AG20443 (cell line): ENCODE data around the gene CSTF2T.
"Not testable (repeated sequence)": the region's sequence is repeated elsewhere in the genome, so short reads cannot be mapped to it uniquely, and the experiment has no call there.

Experiments used
- DNase-seq: peaks from one replicate; pipeline ENCODE4 v3.0.0; 2012; ENCODE audit warnings: low spot score, mixed read lengths

Gene CSTF2T

DNA sequence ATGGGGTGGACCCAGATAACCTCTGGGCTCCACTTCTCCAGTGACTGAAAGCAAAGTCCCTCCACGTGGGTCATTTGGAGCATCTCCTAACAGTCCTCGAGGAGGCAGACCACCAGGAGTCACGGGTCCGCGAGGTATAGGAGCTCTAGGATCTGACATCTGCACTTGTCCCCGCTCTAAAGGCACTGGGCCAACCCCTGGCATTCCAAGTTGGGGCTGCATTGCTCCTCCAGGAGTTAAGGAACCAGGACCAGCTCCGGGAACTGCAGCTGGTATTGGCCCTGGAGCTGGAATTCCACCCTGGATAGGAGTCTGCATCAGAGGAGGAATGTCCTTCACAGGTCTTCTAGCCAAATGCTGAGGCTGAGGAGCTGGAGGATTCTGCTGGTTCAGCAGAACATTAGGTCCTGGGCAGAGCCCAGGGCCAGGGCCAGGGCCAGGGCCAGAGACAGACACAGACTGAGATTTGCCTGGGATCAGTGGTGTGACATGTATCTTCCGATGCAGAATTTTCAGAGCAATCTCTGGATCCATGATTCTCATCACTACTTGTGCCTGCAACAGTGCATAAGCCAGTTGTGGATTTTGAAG is 827 bp downstream of the CSTF2T start:
- no peak for DNase-seq

DNA sequence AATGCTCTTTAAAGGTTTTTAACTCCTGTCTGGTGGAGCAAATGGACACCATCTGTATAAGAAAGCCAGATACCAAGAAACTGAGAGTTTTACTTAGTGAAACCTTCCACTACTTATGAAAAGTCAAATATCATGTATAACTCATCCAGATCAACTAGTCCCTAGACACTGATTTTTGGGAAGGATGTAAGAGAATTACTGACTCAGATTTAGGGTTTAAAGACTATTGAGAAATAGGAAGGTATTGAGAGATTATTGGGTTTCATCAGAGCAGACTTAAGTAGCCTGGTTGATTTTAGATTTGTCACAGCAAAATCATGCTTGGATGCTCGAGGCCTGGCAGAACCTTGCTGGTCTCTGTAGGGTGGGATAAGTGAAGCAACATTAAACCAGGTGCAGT is 3.1 kb downstream of the CSTF2T start:
- DNase-seq = no peak

DNA sequence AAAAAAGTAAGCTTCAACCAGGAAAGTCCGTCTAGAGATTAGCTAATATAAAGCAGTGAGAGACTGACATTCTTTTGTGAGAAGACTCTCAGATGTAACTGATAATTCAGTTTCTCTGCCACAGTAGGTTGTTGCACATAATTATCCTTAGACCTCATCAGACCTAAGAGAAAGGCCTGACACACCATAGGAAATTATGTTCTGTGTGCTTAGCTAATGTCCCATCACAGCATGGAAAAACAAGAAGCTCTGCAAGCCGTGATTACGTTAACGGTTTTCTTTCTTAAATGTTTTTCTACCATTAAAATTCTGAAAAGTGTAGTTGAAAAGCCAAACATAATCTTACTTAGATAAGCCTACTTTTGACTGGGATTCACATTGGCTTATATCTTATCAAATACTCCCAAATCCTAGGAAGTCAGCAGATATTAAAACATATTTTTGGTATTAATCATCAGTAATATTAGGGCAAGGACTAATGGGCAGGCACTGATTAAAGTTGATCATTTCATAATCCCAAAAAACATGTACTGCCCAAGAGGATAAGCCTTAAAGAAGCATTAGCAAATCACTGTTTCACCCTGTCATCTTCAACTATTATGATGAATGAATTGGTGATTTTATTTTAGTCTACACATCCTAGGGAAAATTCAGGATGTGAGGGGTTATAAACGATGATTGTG is 5.2 kb downstream of the CSTF2T start:
- no peak for DNase-seq

DNA sequence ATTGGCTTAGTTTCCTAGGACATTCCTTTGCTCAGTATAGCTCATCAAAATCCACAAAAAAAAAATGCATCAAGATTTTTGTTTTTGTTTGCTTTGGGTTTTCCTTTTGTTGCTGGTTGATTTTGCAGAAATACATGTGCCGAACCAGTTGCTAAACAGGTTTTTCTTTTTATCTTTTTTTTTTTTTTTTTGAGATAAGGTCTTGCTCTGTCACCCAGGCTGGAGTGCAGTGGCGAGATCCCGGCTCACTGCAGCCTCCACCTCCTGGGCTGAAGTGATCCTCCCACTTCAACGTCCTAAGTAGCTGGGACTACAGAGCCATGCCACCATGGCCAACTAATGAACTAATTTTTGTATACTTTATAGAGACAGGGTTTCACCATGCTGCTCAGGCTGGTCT is 8.3 kb downstream of the CSTF2T start:
- DNase-seq = no peak

DNA sequence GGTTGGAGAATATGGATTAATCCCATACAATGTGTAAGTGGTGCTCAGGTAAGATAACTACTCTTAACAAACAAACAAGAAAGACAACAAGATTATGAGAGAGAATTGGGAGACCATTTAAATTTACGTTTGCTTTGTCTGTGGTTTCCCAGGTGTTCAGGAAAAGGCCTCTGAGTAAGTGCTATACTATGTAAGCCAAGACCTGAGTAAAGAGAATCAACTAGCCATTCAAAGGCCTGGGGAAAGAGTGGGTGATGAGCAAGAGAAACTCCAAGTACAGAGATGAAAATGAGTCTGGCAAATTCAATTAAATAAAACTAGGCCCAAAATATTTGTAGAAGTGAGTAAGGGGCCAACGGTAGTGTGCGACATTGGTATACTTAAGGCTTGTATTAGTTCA is 9.9 kb downstream of the CSTF2T start:
- no peak for DNase-seq

DNA sequence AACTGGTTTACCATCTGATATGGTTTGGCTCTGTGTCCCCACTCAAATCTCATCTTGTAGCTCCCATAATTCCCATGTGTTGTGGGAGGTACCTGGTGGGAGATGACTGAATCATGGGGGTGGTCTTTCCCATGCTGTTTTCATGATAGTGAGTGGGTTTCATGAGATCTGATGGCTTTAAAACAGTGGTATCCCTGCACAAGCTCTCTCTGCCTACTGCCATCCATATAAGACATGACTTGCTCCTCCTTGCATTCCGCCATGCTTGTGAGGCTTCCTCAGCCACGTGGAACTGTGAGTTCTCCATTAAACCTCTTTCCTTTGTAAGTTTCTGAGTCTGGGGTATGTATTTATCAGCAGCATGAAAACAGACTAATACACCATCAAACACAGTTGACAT is 10.6 kb downstream of the CSTF2T start:
- DNase-seq = not testable (repeated sequence)

DNA sequence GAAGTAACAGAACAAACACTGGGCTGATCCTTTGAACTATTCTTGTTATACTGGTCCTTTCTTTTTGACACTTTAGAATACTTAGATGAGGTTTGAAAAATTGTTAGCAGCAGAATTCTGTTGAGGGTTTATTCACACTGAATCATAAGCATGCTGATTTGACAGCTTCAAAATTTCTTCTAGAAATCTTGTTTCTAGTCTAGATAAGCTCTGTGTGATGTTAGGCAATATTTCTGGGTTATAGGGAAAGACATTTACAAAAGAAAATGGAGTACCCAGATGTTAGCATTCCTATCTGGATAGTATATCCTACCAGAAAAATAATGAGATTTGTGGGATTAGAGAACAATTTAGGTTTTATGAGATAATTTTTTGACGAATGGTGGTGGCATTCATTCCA is 12.1 kb downstream of the CSTF2T start:
- no peak for DNase-seq

DNA sequence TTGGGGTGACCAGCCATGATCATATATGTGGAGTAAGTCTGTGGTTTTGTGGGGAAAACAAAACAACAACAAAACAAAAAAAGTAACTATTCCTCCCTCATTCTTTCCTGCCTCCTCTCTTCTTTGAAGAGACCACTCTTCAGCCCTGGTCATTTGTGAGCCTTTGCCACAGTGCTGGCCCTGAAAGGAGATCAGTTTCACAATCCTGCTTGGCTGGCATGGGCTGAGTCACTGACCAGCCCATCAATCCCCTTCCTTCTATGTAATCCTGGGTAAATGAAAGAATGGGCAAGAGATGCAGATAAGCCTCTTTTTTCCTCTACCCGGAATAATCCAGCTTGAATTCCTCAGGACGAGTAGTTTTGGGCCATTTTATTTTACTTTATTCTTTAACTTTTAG is 13.6 kb downstream of the CSTF2T start:
- no peak for DNase-seq

DNA sequence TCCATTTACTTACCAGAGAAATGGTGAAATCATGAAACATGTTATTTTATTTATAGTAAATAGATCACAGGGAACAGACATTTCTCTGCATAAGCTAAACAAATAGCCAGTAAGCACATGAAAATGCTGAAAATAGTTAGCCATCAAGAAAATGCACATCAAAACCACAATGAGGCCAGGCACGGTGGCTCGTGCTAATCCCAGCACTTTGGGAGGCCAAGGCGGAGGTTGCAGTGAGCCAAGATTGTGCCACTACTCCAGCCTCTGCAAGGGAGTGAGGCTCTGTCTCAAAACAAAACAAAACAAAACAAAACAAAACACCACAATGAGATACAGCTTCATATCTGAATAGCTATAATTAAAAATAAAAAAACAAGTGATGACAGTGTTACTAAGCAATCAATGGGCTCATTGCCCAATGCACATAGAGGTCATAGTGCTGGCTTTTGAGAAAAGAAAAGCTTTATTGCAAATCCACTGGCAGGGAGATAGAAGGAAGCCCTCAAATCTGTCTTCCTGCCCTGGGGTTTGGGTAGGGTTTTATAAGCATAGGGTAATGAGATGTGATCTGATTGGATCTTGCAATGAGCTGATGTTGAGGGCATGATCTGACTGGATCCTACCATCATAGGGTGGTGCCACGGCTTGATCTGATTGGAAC is 16.2 kb downstream of the CSTF2T start:
- DNase-seq = peak; percentile 44

DNA sequence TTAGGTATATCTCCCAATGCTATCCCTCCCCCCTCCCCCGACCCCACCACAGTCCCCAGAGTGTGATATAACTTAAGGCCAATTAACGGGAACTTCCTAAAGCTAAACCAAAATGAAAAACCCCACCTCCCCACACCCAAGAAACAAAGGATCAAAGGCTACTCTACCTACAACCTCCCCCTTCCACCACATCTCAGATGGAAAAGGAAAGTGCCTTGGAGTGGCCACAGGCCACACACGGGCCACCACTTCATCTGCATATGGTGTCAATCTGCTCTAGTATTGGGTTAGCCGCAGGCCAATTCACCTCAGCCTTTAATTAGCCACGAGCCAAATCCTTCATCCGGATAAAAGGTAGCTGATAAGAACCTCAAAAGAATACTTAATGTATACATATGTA is 19.6 kb downstream of the CSTF2T start:
- no peak for DNase-seq

DNA sequence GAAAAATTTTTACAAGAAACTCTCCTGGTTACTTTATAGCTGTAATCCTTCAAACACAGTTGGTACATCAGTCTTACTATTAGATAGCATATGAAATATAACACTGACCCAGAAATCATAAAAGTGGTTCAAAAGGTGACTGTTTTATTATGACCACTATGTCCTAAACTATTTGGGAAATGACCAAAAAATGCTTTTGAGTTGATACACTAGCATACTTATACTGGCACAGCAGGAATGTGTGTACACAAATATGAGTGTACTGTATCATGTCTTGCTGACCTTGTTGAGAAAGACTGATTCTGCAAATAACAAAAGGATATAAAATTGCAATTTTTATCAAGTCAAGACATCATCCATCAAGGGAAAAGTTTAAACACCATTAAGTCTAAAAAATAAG is 24.3 kb downstream of the CSTF2T start:
- DNase-seq = no peak

DNA sequence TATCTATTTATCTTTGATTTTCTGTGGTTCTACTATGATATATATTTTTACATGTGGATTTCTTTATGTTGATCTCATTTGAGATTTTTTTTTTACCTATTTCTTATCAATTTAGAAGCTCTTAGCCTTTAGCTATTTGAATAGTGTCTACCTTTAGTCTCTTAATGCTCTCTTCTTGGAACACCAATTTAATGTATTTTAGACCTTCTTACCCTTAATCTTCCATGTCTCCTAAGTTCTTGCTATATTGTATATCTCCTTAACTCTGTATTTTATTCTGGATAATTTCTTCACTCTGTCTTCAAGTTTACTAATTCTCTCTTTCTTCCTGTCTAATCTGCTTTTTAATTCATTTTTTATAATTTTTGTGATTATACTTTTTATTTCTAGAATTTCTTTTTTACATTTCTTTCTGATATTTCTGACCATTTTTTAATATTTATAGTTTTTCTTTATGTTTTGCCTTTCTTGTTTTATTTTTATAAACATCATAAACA is 27.3 kb downstream of the CSTF2T start:
- no peak for DNase-seq

DNA sequence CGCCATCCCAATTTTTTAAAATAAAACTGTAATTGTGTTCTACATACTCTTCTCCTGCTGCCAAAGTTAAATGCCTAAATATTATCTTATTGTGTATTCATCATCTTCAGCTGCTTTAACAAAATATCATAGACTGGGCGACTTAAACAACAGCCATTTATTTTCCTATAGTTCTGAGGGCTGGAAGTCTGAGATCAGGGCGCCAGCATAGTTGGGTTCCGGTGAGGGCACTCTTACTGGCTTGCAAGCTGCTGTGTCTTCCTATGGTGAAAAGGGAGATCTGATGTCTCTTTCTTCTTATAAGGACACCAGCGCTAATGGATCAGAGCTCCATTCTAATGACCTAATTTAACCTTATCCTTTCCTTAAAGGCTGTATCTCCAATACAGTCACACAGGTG is 30.4 kb downstream of the CSTF2T start:
- DNase-seq = no peak

DNA sequence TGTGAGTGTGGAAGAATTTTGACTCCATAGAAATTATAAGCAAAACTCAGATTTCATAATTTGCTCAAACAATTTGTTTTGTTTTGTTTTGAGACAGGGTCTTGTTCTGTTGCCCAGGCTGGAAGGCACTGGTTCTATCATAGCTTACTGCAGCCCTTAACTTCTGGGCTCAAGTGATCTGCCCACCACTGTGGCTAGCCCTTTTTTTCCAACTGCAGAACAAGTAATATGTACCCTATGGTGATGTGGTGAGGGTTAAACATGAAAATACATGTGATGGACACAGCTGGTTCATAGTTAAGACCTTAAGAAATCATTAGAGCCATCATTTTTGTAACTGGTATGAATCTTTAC is 31.1 kb downstream of the CSTF2T start:
- DNase-seq = no peak

DNA sequence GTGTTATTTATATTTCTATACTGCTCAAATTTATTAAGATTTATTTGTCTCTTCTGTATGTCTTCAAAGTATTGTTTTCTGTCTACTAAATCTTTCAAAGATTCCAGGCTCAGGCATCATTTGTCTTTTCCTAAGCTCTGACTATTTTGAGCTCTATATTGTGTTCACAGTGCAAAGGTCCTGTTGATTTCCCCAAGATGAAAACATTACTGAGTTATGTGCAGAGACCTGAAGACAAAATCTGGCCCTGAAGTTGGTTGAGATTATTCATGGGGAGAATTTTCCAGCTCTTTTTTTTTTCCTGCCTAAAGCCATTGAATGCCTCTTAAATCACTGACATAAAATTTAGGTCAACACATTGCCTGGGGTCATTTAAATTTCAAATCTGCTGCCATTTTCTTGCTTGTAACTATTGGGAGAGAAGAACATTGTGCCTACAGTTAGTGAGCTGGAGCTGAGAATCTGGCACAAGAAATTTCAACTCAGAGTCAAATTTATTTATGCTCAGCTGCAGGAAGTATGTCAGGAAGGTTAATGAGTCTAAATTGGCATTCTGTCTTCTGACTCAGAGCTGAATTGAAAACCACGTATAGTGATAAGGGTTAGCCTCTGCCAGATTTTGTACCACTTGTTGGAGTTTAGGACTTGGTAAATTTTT is 31.6 kb downstream of the CSTF2T start:
- peak; percentile 19 for DNase-seq

DNA sequence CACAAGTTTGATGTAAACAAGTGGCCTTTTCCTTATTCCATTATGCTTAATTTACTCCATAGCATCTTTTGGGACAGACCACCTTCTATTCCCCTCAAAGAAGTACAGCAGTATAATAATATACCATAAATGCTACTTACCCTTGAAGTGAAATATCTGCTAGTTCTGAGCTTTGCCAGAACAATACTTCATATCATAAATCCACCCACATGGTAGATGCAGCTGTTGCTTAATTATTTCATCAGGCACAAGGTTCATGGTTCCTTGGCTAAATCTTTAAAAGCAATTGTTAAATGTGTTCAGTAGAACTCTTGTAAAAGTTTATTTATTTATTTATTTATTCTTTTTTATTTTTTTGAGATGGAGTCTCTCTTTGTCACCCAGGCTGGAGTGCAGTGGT is 32.9 kb downstream of the CSTF2T start:
- DNase-seq = no peak

DNA sequence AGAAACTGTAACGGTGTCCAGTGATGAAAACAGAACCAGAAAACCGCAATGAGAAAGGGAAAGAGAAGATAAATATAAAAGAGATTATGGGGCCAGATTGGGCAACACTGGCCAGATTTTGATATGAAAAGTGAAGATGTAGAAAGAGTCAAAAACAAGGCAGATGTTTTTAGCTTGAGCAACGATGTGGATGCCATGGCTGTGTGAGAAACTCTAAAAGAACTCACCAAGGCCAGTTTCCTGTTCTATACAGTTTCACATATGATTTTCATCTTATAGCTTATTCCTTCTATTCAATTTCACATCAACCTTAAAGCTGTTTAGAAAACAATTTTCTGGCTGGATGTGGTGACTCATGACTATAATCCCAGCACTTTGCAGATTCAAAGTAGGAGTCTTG is 36.3 kb downstream of the CSTF2T start:
- DNase-seq = no peak

DNA sequence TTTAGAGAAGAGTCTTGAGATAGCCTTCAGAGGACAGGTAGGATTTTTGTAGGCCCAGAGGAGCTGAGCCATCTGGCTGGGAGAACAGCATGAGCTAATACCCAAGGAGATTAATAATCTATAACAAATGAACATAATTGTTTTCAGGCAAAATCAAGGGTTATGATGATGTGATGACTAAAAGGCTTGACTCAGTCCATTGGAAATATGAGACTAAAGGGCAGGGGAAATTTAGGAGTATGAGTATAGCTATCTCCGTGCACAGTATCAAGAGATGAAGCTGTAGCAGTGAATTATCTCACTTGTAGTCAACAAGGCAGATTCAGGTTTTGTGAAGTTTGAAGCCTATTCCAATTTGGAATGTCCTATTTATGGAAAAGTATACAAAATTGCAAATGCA is 40.1 kb downstream of the CSTF2T start:
- DNase-seq = no peak

DNA sequence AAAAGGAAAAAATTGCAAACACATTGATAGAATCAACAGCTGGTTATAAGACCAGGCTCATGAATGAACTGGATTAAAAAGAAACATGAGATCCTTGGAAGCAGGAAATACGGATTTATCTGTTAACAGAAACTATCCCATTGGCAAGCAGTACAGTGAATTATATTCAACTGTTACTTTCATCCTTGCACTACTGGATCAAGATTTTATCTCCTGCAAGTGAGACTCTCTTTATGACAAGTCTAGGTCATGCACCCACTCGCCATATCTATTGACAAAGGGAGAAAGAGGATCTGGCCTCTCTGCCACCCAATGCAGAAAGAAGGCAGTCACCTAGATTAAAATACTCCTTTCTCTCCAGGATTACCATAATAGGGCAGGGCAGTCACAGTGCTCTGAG is 41.4 kb downstream of the CSTF2T start:
- DNase-seq = no peak

DNA sequence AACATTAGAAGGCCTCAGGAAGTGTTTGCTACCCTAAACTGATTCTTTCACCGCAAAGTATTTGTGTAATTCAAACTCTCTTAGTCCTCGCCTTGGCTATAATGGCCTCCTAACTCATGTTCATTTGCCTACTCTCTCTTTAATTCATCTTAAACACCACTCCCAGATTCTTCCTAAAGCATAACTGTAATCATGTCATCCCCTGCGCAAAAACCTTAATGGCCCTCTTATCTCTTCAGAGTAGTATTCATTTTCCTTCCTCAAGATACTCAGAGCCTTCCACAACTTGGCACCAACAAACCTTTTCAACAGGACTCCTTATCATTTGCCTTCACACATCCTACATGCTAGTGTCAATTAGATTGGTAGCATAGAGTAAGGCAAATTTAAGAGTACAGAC is 42.9 kb downstream of the CSTF2T start:
- no peak for DNase-seq

DNA sequence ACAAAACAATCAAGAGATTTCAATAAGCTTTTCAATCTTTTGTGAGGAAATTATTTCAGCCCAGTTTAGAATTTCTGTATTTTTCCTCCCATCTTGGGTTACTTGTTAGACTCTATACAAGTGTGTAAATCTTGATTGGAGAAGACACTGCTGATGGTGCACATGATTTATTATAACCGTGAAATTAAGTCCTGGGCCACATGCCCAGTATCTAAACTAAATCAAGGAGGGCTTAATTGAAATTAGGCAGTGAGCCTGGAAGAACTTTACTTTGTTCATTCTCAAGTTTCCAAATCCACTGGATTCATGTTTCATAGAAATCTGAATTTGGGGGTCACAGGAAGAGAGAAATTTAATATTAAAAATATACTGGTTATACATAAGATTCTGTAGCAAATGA is 44.5 kb downstream of the CSTF2T start:
- no peak for DNase-seq

DNA sequence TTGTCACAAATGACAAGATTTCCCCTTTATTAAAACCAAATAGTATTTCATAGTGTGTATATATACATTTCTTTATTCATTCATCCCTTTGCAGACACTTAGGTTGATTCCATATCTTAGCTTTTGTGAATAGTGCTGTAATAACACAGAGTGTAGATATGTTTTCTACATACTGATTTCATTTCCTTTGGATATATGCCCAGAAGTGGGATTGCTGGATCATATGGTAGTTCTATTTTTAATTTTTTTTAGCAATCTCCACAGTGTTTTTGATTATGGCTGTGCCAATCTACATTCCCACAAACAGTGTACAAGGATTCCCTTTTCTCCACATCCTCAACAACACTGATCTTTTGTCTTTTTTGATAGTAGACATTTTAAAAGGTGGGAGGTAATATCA is 46.4 kb downstream of the CSTF2T start:
- no peak for DNase-seq

DNA sequence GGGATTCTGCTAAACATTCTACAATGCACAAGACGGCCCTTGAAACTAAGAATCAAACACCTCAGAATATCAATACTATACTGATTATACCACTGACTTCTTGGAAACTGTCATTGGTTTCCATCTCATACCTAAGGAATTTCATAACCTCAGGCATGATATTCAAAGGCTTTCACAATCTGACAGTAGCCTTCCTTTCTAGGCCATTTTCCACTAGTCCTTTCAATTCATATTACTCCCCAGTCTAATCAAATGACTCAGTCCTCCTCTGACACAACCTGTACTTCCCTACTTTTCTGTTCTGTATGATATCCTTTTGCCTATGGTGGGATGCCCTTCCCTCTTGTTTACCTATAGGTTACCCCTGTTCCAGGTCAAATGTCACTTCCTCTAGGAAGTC is 48.3 kb downstream of the CSTF2T start:
- peak; percentile 18 for DNase-seq
